GM19240 (cell line): ENCODE data around the gene DOCK8.
A peak's percentile ranks its signal among the peaks of the same experiment; 100 is the strongest.

Experiments used
- DNase-seq: peaks from one replicate; pipeline ENCODE4 v3.0.0; 2011; ENCODE audit warnings: low spot score; ENCODE audit not compliant: insufficient read length

DOCK8 gene

DNA sequence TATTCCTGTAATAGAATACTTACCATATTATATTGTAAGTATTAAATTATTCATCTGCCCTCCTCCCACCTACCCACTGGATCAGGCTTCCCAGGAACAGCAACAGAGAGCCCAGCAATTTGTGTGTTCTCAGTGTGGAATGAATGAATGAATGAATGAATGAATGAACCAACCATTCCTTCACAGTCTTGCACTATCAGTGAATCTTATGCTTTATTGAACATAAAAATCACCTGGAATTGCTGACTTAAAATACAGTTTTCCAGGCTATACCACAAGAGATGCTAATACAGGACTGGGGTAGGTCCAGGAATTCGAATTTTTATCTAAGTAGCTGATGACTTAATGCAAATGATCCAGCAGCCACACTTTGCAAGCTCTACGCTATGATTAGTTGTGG lies 51.6 kb downstream of the DOCK8 start:
- DNase-seq, result no peak

- no peak for DNase-seq
Observed at GRCh38 chr9:268616-269015, 54.0 kb downstream of the DOCK8 start.

DNA sequence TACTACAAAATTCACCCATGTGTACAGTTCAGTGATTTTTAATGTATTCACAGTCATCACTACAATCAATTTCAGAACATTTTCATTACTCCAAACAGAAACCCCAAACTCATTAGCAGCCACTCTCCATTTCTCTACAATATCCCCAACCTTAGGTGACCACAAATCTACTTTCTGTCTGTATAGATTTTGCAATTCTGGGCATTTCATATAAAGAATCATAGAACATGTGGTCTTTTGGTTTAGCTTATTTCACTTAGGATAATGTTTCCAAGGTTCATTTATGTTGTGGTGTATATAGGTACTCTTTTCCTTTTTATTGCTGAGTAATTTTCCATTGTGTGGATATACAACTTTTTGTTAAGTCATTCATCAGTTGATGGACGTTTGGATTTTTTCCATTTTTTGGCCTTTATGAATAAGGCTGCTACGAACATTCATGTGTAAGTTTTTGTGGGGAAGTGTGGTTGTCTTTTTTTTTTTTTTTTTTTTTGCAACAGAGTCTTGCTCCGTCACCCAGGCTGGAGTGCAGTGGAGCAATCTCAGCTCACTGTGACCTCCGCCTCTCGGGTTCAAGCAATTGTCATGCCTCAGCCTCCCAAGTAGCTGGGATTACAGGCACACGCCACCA lies 54.5 kb downstream of the DOCK8 start:
- no peak for DNase-seq

GRCh38 chr9:270657-271237 lies 56.1 kb downstream of the DOCK8 start:
- DNase-seq, result no peak

DNA sequence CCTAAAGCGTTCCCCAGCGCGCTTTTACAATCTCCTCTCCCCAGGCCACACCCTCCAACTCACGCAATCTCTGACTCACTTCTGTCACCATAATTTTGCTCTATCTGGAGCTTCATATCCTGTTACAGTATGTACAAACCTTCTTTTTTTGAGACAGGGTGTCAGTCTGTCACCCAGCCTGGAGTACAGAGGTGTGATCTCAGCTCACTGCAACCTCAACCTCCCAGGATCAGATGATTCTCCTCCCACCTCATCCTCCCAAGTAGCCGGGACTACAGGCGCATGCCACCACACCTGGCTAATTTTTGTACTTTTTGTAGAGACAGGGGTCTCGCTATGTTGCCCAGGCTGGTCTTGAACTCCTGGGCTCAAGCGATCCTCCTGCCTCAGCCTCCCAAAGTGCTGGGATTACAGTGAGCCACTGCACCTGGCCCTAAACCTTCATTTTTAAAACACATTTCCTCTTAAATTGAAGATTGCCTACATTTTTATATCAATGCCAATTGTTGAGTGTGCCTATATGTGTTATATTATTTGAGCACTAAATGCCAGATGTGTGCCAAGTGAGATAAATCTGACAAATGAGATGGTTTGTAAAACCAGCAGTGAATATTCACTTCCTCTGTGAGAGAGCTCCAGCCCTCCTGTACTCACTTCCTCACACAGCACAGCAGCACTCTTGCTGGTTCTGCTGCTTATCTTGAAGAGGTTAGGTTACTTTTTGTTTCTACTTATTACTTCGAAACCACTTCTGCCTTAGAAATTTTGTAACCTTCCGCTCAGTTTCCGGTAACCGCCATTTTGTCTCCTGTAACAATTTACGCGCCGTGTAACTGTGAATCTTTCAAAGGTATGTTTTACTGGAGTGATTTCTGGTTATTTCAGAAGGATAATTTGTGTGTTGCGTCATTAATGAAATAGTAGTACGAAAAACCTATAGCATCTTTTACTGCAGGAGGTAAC lies 57.9 kb downstream of the DOCK8 start:
- DNase-seq, result peak; percentile 51

DNA sequence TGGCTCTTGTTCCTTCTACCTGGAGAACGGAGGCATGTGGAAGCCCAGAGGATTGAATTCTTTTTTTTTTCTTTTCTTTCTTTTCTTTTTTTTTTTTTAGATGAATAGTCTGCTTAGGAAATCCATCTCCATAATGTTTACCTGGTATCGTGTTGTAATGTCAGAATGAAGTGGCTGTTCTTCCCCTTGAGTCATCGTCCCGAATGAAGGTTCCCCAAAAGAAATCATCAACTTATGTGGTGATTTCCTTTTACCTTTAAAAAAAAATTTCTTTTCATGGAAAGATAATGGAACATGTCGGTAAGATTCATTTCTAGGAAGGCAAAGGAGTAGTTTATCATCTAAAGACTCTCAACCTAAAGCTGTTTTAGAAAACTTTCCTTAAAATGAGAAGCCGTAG lies 59.7 kb downstream of the DOCK8 start:
- DNase-seq, result no peak

DNA sequence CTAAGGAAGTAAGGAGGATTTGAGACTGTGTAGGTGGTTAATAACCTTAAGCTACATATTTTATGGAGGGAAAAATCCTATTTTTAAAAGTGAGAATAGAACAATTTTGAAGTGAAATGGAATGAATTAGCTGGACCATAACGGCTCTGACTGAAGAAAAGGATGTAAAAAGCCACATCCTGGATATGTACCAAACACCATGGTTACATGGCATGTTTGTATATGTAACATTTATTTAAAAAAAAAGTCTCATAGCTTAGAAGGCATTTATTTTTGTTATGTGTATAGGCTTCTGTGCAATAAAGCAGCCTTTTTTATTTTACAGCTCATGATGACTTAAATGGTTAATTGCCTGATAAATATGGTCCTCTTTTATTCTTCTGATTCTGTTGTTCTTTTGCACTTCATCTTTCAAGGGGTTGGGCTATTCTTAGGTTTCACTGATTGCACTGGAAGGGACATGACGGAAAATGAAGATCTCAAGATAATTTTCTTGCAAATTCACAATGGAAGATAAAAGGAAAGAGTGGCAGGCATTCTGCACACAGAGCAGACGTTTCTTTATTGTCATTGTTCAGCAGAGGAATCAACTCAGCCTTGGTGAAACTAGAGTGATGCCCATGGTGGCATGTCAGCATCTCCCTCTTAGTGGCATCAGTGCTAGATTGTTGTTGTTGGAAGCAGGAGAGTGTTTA lies 63.1 kb downstream of the DOCK8 start:
- no peak for DNase-seq

DNA sequence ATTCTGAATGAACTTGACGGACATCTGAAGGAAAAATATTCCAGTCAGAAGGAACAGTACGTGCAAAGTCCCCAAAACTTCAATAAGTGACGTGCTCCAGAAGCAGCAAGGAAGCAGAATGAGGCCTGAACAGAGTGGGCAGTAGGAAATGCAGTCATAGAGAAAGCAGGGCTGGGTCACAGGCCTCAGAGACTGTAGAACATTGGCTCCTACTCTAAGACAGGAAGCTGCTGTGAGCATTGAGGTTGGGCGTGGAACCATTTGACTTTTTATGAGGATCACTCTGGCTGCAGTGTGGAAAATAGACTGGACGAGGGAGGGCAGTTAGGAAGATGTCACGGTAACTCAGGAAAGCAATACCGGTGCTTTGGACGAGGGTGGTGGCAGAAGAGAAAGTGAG lies 64.0 kb downstream of the DOCK8 start:
- no peak for DNase-seq

- DNase-seq, result no peak
Observed at GRCh38 chr9:279674-280073, 65.0 kb downstream of the DOCK8 start.

- no peak for DNase-seq
Observed at GRCh38 chr9:281741-282645, 67.3 kb downstream of the DOCK8 start.

DNA sequence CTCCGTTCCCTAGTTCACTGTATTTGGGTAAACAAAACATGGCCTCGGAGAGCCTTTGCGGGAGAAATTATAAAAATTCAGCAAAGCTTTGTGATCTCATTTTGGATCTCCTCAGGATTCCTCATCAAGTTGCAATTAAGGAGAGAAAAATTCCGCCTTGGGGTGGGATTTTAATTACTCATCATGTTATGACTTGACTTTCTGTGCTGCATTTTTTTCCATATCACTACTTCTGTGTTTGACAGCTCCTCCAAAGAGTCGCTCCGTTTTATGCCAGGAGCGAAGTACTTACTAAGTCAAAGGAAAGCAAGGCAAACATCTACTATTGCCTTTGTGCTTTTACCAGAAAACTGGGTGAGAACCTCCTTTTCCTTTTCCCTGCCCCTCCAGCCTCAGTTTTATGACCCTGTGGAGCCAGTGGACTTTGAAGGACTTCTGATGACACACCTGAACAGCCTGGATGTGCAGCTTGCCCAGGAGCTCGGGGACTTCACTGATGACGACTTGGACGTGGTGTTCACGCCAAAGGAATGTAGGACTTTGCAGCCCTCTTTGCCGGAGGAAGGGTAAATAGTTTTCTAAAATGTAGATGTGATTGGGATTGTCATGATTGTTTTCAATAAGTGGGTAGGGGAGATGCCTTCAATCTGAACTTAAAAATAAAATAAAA lies 71.5 kb downstream of the DOCK8 start:
- no peak for DNase-seq

DNA sequence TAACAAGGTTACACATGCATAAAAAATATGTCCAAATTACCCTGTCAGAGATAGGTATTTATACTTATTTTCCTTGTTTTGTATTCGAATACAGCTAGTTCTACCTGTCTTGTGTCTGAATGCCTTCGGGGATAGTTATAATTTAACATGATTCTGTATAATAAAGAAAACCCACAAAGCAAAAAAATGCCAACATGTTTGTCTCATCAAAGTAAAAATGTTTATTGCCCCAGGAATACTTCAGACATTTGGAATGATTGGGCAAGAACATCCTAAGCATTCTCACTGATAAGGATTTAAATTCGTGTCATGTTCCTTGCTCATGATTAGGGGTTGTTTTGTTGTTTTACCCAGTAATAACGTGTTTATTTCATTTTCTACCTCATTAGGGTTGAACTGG lies 74.5 kb downstream of the DOCK8 start:
- no peak for DNase-seq

- no peak for DNase-seq
Observed at GRCh38 chr9:292915-293314, 78.2 kb downstream of the DOCK8 start.

DNA sequence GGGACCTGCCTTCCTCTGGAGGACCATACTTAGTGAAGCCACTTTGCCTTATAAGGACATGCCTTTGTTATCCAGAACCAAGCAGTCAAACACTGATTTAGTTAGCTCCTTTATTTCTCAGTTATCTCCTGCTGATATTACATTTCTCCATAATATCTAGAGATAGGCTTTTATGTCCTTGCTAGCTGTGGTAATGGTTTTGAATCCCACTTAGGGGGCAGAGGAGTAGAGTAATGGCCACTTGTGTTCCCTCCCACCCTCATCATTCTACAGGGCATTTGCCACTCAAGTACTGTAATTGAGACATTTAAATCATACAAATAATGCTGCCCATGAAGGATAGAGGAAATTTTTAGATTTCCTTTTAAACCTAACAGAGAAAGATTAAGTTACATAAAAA lies 80.9 kb downstream of the DOCK8 start:
- no peak for DNase-seq

DNA sequence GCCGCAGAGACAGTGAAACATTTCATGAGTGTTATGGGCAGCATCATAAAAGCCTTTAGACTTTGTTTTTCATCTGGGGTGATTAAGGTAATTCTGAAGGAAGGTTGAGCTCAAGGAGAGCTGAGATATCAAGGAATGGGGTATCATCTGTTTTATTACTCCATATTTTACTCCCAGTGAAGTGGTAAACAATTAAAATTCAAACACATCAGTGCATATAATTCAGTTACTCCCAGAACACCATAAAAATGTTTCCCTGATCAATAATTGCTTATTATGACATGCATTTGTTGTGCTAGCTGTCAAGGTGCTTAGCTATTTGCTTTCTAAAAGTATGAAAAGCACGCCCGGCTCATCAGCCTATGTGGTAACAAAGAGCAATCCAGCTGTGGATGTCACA lies 81.7 kb downstream of the DOCK8 start:
- no peak for DNase-seq

DNA sequence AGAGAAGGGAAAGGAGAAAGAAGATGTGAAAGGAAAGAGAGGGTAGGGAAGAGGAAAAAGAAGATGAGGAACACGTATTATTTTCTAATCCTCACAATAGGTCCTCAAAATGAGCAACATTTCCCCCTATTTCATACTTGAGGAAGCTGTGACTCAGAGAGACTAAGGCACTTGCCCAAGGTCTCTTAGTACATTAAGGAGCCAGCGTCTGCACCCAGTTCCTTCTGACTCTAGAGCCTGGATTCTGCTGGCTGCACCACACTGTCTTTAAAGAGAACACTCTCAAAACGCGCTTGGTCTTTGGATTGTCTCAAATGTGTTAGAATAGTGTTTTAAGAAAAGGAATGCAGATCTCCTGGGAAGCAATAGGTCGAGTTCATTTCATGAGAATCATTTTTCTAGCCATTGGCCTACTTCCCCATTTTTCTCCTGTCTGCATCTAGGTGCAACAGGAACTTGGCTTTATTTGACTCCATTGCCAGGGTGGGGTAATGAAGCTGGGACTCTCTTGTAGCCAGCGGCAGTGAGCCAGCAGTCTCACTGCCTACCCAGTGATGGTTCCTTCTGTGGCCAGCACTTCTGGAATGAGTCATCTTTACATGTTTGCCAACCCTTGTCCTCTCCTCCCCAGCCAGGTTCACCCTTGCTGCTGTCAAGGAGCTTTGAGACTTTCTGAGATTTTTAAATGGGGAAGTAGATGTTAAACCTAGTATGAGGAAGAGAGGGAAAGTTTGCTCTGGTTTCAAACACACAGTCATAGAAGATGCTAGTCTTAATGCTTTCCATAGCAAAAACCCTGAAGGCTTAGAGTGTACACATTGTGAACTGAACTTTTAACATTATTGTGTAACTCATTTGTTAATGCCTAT lies 82.7 kb downstream of the DOCK8 start:
- DNase-seq, result peak; percentile 20

GRCh38 chr9:303502-303901 lies 88.8 kb downstream of the DOCK8 start:
- DNase-seq, result no peak

DNA sequence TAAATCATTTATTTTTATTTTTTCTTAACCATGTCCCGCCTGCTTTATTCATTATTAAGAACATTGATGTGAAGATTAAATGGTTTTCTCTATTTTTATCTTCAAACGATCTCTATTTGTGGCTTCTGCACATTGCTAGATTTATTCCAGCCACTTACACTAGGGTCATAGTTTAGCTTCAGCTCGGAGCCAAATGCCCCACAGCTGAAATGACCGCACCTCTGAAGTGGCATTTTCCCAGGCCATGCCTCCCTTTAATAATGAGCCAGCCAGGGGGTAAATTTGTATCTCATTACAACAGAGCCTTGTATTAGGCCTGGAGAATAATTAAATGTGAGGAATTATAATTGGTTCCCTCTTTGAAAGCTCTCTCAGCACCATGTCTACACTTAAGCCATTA lies 89.4 kb downstream of the DOCK8 start:
- DNase-seq, result no peak

- DNase-seq, result no peak
Observed at GRCh38 chr9:304519-305185, 90.0 kb downstream of the DOCK8 start.
